Activated CD8-positive, alpha-beta memory T cell treated with anti-CD3 and anti-CD28 coated beads for 4 hours (primary cell): ENCODE data around the gene MTHFD1L.
A peak's percentile ranks its signal among the peaks of the same experiment; 100 is the strongest.

Experiments
- DNase-seq, 2 donors: peaks; one replicate each; pipeline ENCODE4 v3.0.0-alpha.2; 2020; ENCODE audit warnings: low read depth in 2 of 2

Gene MTHFD1L

GRCh38 chr6:150991487-150991886 lies 126.0 kb downstream of the MTHFD1L start:
- DNase-seq: no peak

- DNase-seq: no peak
Observed at GRCh38 chr6:150992262-150992661, 126.8 kb downstream of the MTHFD1L start.

GRCh38 chr6:150992703-150993102 lies 127.2 kb downstream of the MTHFD1L start:
- DNase-seq: no peak

DNA sequence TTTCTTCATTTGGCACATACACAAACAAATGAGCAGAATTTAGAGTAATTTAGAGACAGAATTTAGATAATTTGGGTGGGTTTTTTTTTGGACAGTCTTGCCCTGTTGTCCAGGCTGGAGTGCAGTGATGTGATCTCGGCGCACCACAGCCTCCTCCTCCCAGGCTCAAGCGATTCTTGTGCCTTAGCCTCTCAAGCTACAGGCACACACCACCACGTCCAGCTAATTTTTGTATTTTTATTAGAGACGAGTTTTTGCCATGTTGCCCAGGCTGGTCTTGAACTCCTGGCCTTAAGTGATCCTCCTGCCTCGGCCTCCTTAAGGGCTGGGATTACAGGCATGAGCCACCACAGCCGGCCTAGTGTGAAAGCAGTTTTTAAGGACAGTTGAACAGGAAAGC lies 127.8 kb downstream of the MTHFD1L start:
- no peak for DNase-seq

GRCh38 chr6:150994026-150994425 lies 128.5 kb downstream of the MTHFD1L start:
- no peak for DNase-seq

DNA sequence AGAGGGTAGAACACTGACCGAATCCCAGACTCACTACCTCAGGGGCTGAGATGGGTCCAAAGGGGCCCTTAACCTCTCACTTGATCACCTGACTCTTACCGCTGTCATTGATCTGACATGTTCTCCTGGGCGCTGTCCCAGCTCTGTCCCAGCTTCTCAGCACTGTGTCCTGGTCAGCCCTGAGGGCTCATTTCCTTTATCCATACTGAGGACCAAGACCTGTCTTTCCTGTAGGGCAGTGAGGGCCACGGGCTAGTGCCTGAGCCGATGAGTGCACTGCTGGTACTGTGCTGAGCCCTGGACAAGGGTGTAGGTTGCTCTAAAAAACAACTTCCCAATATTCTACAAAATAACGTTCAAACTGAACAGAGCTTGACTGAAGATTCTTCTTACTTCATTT lies 131.5 kb downstream of the MTHFD1L start:
- no peak for DNase-seq

GRCh38 chr6:150999107-150999506 lies 133.6 kb downstream of the MTHFD1L start:
- no peak for DNase-seq

DNA sequence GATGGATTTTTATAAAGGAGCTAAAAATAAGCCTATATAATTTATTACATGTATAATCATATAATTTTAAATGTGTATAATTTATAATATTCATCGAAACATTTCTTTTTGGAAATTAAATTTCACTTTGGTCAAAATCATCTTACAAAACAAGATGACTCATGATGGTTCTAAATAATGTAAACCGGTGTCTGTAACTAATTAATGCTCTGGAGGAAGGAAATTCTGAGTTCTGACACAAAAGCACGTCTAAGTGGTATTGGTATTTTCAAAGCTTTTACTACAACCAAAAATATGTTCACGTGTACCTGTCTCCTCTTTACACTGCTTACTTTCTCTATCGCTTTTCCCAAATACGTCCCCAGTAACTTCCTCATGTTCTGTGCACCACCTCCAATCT lies 134.1 kb downstream of the MTHFD1L start:
- DNase-seq: no peak

- no peak for DNase-seq
Observed at GRCh38 chr6:151001387-151002056, 136.0 kb downstream of the MTHFD1L start.

DNA sequence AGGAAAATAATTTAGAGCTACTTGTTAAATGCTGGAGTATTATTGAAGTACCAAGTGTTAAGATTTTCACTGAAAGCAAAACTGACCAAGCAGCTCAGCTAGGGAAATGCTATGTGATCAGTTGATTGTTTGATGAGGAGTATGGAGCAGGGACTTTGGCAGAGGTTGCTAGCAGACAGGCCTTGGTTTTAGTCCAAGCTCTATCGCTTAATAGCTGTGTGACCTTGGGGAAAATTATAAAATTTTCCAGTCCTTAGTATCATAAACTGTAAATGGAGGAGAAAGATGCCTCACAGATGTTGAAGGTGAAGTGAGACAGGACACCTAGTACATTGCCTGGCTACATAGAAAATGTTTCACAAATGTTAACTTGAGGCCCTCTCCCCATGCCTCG lies 136.6 kb downstream of the MTHFD1L start:
- DNase-seq: no peak

DNA sequence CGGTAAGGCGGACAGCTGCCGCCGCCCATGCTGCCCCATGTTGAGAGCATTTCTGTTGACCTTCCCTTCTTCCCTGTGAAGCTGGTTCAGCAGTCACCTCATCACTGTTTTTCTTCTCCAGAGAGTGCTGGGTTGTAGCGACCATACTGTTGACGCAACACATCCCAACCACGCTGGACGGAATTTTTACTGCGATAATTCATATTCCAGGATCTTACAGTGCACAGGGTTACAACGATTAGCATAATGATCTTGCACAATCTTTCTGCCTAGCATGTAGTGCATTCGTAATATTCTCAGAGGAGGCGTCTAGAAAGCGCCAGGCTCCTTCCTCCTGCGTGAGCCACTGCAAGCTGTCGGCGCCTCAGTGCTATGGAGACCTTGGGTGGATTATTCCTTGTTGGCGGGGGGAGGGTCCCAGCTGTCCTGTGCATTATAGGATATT lies 137.0 kb downstream of the MTHFD1L start:
- no peak for DNase-seq

- no peak for DNase-seq
Observed at GRCh38 chr6:151004383-151005024, 139.0 kb downstream of the MTHFD1L start.

- no peak for DNase-seq
Observed at GRCh38 chr6:151005164-151005563, 139.7 kb downstream of the MTHFD1L start.

DNA sequence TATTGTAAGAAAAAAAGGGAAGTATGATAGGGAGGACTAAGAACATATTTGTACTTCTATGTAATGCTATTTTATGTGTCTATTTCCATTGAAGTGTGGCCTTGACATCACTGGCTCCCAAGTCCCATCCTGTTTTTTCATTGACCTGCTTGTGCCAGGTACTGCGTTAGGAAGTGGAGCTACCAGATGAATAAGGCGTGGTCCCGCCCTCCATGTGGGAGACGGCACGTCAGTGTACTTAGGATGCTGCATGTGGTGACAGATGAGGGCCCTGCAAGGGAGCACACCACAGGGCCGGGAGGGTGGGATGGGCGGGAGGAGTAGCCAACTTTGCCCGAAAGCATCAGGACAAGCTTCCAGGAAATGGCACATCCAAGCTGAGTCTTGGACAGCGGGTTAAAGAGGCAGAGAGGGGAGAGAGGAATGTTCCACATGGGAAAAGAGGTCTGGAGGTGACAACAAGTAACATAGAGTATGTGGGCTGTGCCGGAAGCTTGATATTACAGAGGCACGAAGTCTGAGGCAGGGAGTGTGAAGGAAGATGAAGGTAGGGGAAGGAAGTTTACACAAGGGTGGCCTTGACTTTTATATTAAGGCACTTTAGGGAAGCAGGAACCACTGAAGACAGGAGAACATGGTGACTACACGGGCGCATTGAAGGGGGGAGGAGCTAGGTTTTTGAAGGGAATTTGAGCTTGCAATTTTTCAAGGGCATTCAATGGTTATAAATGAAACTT lies 140.6 kb downstream of the MTHFD1L start:
- DNase-seq: no peak

- no peak for DNase-seq
Observed at GRCh38 chr6:151007076-151007475, 141.6 kb downstream of the MTHFD1L start.

DNA sequence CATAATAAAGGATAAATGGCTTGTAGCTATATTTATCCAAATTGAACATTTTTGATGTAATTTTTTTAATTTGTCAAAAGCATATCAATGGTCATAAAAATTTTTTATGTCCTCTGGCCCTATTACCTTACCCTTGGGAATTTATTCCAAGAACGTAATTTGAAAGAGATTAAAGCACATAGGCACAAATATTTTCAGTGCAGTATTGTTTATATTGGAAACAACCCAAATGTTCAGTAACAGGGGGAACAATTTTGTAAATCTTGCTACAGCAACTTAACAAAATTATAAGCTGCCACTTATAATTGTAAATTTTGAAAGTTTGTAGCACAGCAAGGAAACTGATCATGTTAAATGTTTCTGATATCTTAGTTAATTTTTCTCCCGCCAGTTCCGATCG lies 142.4 kb downstream of the MTHFD1L start:
- no peak for DNase-seq

DNA sequence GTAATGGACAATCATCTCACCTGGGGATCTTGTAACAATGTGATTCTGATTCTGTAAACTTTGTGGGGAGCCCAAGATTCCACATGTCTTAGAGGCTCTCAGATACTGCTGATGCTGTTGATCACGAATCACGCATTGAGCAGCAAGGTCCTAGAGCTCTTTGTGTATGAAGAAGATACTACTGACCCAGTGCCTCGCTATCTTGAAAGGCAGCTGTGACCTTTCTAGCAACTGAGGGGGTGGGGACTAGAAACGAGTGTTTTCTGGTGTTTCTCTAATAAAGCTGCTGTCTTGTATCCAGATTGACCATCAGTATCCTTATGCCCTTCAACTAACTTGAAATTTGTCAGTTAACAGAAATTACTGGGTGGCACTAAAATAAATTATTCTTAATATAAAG lies 142.9 kb downstream of the MTHFD1L start:
- no peak for DNase-seq

DNA sequence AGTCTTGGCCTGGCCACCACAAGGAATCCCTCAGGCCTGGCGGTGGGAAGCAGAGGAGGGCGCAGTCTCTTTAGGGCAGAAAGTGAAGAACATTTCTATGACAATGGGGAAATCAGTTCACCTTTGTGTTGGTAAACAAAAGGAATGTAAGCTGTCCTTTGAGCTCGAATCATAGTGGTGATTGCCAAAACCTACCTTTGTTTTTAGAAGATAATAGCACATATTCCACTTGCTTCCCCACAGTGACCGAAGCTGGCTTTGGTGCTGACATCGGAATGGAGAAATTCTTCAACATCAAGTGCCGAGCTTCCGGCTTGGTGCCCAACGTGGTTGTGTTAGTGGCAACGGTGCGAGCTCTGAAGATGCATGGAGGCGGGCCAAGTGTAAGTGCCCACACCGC lies 144.1 kb downstream of the MTHFD1L start:
- no peak for DNase-seq

DNA sequence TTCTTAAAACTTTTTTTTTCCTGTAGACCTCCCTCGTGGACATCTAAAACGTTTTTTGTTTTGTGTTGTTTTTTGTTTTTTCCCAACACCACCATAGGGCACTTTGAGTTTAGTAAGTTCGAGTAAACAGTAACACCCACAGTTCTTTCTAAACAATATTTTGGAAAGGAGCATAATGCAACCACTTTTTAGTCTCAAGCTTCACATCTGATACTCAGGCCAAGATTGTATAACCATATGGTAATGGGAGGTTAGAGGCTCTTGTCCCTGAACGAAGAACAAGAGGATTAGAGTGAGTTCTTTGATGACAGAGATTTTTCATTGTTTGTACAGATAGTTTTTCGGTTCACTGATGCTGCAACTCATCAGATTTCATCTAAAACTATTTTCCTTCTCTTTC lies 144.6 kb downstream of the MTHFD1L start:
- DNase-seq: no peak

GRCh38 chr6:151012321-151013294 lies 147.1 kb downstream of the MTHFD1L start:
- no peak for DNase-seq

DNA sequence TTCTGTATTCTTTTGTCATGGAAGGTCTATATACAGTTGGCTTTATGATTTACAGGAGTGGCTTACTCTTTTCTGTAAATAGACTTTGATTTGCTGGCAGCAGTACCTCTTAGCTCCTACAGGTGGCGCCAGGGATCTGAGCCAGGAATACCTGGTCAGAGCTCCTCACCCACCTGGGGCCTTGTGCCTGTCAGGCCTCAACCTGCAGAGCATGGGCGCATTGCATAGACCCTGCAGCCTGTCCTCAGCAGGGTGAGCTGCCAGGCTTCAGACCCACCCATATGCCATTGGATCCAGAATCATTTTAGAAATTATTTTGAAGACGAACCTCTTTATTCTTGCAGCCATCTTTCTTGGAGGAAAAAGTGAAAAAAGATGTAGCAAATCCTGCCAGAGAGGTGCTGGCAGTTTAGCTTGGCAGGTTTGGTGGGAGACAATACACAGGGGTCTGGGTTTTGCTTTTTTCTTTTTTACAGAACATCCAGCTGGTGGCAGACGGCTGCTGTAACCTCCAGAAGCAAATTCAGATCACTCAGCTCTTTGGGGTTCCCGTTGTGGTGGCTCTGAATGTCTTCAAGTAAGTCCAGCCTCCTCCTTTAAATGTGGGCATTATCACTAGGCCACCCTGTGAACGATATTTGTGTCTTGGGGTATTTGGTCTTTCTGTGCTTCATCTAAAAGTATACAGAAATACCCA lies 149.1 kb downstream of the MTHFD1L start:
- DNase-seq: peak in 1 of 2 donors; percentile 11
